ENCODE results near the gene INF2.

The INF2 gene

DNA sequence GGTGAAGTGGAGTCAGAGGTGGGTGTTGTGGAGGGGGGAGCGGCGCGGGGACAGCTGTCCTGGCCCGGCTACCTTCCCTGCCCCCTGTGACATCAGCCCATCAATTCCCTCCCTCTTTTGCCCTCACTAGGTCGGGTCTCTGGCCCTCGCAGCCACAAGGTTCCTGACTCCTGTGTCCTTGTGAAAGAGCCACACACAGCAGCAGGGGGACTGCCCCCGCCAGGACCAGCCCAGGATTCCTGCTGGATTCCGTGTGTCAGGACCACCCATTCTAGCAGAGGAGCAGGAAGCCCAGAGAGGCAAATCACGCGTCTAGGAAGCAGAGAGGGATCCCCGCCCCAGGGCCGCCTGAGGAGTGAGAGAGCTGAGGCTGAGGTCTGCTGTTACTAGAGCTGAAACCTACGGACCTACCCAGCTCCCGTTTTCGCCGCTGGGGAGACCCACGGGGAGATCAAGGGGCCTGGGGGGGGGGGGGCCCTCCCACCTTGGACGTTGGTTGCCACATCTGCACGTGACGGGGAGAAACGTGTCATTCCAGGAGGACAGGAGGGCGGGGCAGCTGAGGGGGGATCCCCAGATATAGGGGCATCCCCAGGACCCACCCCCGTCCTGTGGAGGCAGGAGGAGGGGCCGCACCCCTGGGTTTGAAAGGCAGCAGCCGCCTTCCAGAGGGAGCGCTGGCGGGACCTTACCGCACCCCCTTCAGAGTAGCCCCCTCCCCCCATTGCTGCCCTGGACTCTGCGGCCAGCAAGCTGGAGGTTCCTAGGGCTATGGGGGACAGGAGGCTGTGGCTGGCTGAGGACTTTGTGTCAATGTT lies 12.5 kb upstream of the INF2 start:
- Histone ChIP-seq H3K4me3 (ENCODE audit: low read depth in 1 of 2, low read length in 1 of 2) (peak overlapping the region; percentile 62 to 82), H3K36me3 (no peaks in the 10 kb centered on the region), H3K9me3 (no peaks in the 10 kb centered on the region), H3K27me3 (peaks cover 61% of the 10 kb centered on the region), H3K4me1 (ENCODE audit: control insufficient read depth in 1 of 2, insufficient read depth in 1 of 2, low read depth in 1 of 2, low read length in 1 of 2) (peaks cover 14 to 16% of the 10 kb centered on the region in 2 experiments), H3K27ac (no peak overlapping the region)
- TF ChIP-seq CTCF (IDR thresholded peaks at IDR 0.05), result no peak

DNA sequence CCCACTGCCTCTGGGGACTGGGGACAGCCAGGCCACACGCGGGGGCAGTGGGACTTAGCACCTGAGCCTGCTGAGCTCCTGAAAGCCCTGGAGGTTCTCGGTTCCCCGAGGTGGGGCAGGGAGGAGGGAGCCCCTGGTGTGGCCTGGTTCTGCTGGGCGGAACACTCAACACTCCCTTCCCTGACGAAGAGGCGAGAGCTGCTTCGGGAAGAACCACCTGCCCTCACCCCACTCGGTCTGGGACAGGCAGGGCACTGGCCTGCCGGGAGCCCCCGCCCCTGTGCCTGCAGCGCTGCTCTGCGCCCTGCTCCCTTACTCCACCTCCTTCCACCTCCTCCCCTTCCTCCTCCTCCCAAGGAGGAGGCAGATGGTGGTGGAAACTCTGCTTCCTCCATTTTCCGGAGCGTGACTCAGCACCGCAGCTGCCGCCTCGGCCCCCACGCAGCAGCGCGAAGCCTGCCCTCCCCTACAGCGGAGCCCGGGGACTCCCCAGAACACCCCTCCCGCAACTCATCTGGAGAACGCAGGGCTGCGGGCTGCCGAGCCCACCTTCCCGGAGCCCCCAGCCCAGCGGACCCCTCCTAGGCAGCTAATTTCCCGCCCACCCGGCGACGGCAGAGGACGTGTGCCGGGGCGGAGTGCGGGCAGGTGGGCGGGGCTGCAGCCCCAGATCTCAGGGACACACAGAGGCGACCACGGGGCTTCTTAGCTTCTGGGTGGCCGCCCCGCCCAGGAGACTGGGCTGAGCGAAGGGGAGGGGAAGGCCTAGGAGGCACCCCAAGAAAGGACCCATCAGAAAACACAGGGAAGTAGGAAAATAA lies 11.7 kb upstream of the INF2 start:
- TF ChIP-seq CTCF (IDR thresholded peaks at IDR 0.05), result no peak
- Histone ChIP-seq H3K4me1 (ENCODE audit: control insufficient read depth in 1 of 2, insufficient read depth in 1 of 2, low read depth in 1 of 2, low read length in 1 of 2) (peaks cover 14 to 16% of the 10 kb centered on the region in 2 experiments), H3K4me3 (ENCODE audit: low read depth in 1 of 2, low read length in 1 of 2) (peak overlapping the region; percentile 62 to 82), H3K36me3 (no peaks in the 10 kb centered on the region), H3K9me3 (no peaks in the 10 kb centered on the region), H3K27ac (peak overlapping the region; percentile 39), H3K27me3 (peaks cover 64% of the 10 kb centered on the region)

- H3K27ac ChIP-seq, result no peak overlapping the region
- peaks cover 64% of the 10 kb centered on the region for H3K27me3 ChIP-seq
- peaks cover 14 to 16% of the 10 kb centered on the region in 2 experiments for H3K4me1 ChIP-seq (ENCODE audit: control insufficient read depth in 1 of 2, insufficient read depth in 1 of 2, low read depth in 1 of 2, low read length in 1 of 2)
- H3K4me3 ChIP-seq (ENCODE audit: low read depth in 1 of 2, low read length in 1 of 2), result peak overlapping the region; percentile 62 to 82
- H3K36me3 ChIP-seq, result no peaks in the 10 kb centered on the region
- no peak for TF ChIP-seq CTCF (IDR thresholded peaks at IDR 0.05)
- no peaks in the 10 kb centered on the region for H3K9me3 ChIP-seq
These were observed 11.1 kb upstream of the INF2 start for GRCh38 chr14:104678346-104678745.

DNA sequence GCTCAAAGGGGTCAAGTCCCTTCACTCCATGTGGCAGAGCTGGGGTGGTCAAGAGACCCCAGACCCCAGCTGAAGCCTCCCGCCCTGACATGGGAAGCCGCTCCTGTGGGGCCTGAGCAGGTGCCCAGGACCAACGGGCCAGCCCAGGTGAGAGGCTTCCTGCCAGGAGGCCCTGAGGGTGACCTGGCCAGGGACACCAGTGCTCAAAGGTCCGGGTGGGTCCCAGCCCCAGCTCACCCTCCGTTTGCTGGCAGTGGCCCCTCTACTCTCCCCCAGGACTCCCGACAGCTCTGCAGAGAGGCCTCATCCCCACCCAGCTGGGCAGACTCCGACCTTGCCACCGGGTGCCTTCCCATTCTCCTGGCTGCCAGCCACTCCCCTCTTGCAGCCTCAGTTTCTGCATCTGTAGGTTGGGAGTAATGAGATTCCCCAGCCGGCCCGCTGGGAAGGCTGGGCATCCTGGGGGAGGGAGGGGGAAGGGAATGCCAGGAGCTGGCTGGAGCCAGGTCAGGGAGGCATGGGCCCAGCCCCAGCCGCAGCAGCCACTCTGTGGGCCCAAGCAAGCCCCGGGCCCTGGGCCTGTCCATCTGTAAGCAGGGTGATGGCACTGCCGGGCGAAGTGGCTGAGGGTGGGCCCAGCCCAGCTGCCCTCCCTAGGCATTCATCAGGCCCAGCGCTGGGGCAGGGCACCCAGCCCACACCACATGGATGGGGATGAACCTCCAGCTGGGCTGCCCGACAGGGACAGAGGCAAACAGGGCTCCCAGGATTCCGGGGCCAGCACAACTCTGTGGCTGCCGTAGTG lies 10.3 kb upstream of the INF2 start:
- Histone ChIP-seq H3K4me3 (ENCODE audit: low read depth in 1 of 2, low read length in 1 of 2) (no peak overlapping the region), H3K36me3 (no peaks in the 10 kb centered on the region), H3K4me1 (ENCODE audit: control insufficient read depth in 1 of 2, insufficient read depth in 1 of 2, low read depth in 1 of 2, low read length in 1 of 2) (peaks cover 14 to 16% of the 10 kb centered on the region in 2 experiments), H3K9me3 (no peaks in the 10 kb centered on the region), H3K27me3 (peaks cover 64% of the 10 kb centered on the region), H3K27ac (no peak overlapping the region)
- no peak for TF ChIP-seq CTCF (IDR thresholded peaks at IDR 0.05)

DNA sequence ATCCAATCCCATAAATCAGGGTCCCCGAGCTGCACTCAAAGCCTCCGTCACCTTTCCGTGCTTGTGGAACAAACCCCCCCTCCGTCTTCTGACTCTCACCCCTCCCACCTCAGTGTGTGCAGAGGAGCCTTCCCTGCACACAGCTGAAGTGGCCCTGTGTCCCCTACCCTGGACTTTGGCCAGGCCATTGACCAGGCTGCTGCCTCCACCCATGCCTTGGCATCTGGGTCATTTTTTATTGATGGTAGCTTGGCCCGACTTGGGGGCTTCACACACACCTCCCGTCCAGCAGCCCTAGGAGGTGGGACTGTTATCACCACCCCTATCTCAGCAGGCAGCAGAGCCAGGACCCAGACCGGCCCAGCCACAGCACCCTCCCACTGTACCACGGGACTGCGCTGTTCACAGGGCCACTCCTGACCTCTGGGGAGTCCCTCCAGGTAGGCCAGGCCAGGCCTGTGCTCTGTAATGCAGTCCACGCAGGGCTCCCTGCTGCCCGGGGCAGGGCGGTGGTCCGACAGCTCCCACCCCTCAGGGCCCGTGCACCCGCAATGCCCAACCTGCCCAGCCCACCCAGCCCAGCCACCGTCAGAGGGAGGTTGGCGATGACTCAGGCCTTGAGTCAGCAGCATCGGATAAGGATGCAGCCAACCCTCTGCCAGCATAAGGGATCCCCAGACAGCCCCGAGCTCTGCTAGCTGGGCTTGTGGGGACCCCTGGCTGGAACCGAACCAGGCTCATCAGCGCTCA lies 9.2 kb upstream of the INF2 start:
- H3K36me3 ChIP-seq, result no peaks in the 10 kb centered on the region
- H3K27ac ChIP-seq, result no peak overlapping the region
- peaks cover 67% of the 10 kb centered on the region for H3K27me3 ChIP-seq
- no peak for TF ChIP-seq CTCF (IDR thresholded peaks at IDR 0.05)
- no peaks in the 10 kb centered on the region for H3K9me3 ChIP-seq
- H3K4me1 ChIP-seq (ENCODE audit: control insufficient read depth in 1 of 2, insufficient read depth in 1 of 2, low read depth in 1 of 2, low read length in 1 of 2), result peaks cover 14 to 16% of the 10 kb centered on the region in 2 experiments
- H3K4me3 ChIP-seq (ENCODE audit: low read depth in 1 of 2, low read length in 1 of 2), result no peak overlapping the region

All from neutrophil (primary cell).